NB4 (cell line): ENCODE measurements around the gene LRRC10.

ENCODE experiments used
- POLR2A ChIP-seq: IDR thresholded peaks from 2 replicates; pipeline ENCODE4 v1.6.1; 2011; ENCODE audit warnings: mild to moderate bottlenecking; ENCODE audit not compliant: insufficient read length; ENCODE audit errors: extremely low read depth
- TF ChIP-seq, protein P1 (sequence below): IDR thresholded peaks from one replicate; pipeline ENCODE4 v1.5.1; 2012; ENCODE audit warnings: low read depth, low read length

- TF ChIP-seq, protein P1, sequence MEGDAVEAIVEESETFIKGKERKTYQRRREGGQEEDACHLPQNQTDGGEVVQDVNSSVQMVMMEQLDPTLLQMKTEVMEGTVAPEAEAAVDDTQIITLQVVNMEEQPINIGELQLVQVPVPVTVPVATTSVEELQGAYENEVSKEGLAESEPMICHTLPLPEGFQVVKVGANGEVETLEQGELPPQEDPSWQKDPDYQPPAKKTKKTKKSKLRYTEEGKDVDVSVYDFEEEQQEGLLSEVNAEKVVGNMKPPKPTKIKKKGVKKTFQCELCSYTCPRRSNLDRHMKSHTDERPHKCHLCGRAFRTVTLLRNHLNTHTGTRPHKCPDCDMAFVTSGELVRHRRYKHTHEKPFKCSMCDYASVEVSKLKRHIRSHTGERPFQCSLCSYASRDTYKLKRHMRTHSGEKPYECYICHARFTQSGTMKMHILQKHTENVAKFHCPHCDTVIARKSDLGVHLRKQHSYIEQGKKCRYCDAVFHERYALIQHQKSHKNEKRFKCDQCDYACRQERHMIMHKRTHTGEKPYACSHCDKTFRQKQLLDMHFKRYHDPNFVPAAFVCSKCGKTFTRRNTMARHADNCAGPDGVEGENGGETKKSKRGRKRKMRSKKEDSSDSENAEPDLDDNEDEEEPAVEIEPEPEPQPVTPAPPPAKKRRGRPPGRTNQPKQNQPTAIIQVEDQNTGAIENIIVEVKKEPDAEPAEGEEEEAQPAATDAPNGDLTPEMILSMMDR, result no peak
- no peak for TF ChIP-seq POLR2A
These were observed 33.8 kb upstream of the LRRC10 start for GRCh38 chr12:69644511-69644910.
